Heart left ventricle (tissue), 13 donors: ENCODE results near the gene AOC1.

Experiments used
- CTCF ChIP-seq, 12 donors: fragments of 200-600 bp; sonication (generic) in 4 of 12; IDR thresholded peaks; one replicate each; pipeline versions ENCODE4 v1.5.0 to v1.8.0; 2018 to 2022; ENCODE audit warnings: antibody characterized with exemption in 12 of 12, mild to moderate bottlenecking in 5 of 12
- POLR2A ChIP-seq, 2 donors: fragments of 450-650 bp; IDR thresholded peaks; one replicate each; pipeline ENCODE4 v1.6.1; 2017; ENCODE audit warnings: antibody characterized with exemption in 2 of 2, mild to moderate bottlenecking in 2 of 2, moderate library complexity in 2 of 2
- donor health status: ischemic (EF 13 %, LVEDD 7.1; RV severe dilation, severe dysfunction).
- donor health status: DM: no; HTN: yes; CAD: no.
- donor health status: DM: no; HTN: no; CAD: no.
- donor health status: ischemic (EF 25% LVEDD 6.9; RV normal size, moderate dysfunction).
- donor health status: ischemic (EF 25% LVEDD 5.7; RV mildly dilated, moderate dysfunction).
- donor health status: ischemic (EF 35%, LVEDD 5.7; RV mildly dilated, moderate dysfunction).
- donor health status: nonischemic (EF 11% LVEDD 7.7; RV severe dilation, severe dysfunction).
- donor health status: DM: yes; HTN: yes; CAD: no.
- donor health status: PGD.
- donor health status: ischemic (EF 29% LVEDD 5.4; RV normal size, mild dysfunction).
- donor health status: nonischemic (EF 23%, LVEDD 6.1; RV moderate dilation, normal function).

GRCh38 chr7:150845421-150845861, 6.9 kb upstream of the AOC1 start:
- TF ChIP-seq POLR2A (IDR thresholded peaks at IDR 0.05) = no peak
- TF ChIP-seq CTCF (IDR thresholded peaks at IDR 0.05) = no peak
